Measurements from ENCODE around the gene BTC. TPM values are rescaled to one million over a fixed set of nuclear protein-coding genes. Genes with fewer than 3 reads are reported as not detected.
"Not testable (repeated sequence)": the region's sequence is repeated elsewhere in the genome, so short reads cannot be mapped to it uniquely, and the experiment has no call there.

BTC gene
- 0.20 TPM for total RNA-seq

GRCh38 chr4:74794382-74795010 lies at the start of gene BTC:
Gene BTC, minus strand, starts transcription at chr4:74794523. Its CDS starts 198 bp downstream, at chr4:74794325.
- peak; percentile 80 for DNase-seq (ENCODE audit: low spot score)

GRCh38 chr4:74840936-74841509 lies 46.7 kb upstream of the BTC start:
- DNase-seq (ENCODE audit: low spot score) (no peak), ATAC-seq (no peak)

More at GRCh38 chr4:74794382-74795010, at the start of gene BTC:
- ATAC-seq = peak; percentile 89

GRCh38 chr4:74838746-74839370 lies 44.5 kb upstream of the BTC start:
- no peak for ATAC-seq
- no peak for DNase-seq (ENCODE audit: low spot score)

GRCh38 chr4:74830928-74831327 lies 36.6 kb upstream of the BTC start:
- DNase-seq (ENCODE audit: low spot score) (no peak), ATAC-seq (no peak)

GRCh38 chr4:74823194-74823593 lies 28.9 kb upstream of the BTC start:
- DNase-seq (ENCODE audit: low spot score) (no peak), ATAC-seq (no peak)

GRCh38 chr4:74822603-74823002 lies 28.3 kb upstream of the BTC start:
- DNase-seq (ENCODE audit: low spot score) (no peak), ATAC-seq (no peak)

GRCh38 chr4:74821541-74821940 lies 27.2 kb upstream of the BTC start:
- DNase-seq (ENCODE audit: low spot score) (no peak), ATAC-seq (no peak)

GRCh38 chr4:74814052-74814451 lies 19.7 kb upstream of the BTC start:
- ATAC-seq (no peak), DNase-seq (ENCODE audit: low spot score) (no peak)

GRCh38 chr4:74812056-74812455 lies 17.7 kb upstream of the BTC start:
- not testable (repeated sequence) for ATAC-seq; DNase-seq (ENCODE audit: low spot score)

- DNase-seq (ENCODE audit: low spot score) (no peak), ATAC-seq (no peak)
Observed at GRCh38 chr4:74805601-74806000, 11.3 kb upstream of the BTC start.

GRCh38 chr4:74800310-74800709 lies 6.0 kb upstream of the BTC start:
- no peak for ATAC-seq
- no peak for DNase-seq (ENCODE audit: low spot score)

- DNase-seq (ENCODE audit: low spot score) = no peak
- no peak for ATAC-seq
Observed at GRCh38 chr4:74796631-74797030, 2.3 kb upstream of the BTC start.

GRCh38 chr4:74793757-74794381 lies 454 bp downstream of the BTC start:
- peak; percentile 94 for DNase-seq (ENCODE audit: low spot score)
- ATAC-seq = peak; percentile 90

- DNase-seq (ENCODE audit: low spot score) = no peak
- no peak for ATAC-seq
Observed at GRCh38 chr4:74790652-74791051, 3.7 kb downstream of the BTC start.

- DNase-seq (ENCODE audit: low spot score) = no peak
- no peak for ATAC-seq
Observed at GRCh38 chr4:74789518-74789917, 4.8 kb downstream of the BTC start.

- ATAC-seq = no peak
- no peak for DNase-seq (ENCODE audit: low spot score)
Observed at GRCh38 chr4:74777531-74777930, 16.8 kb downstream of the BTC start.

GRCh38 chr4:74772783-74773182 lies 21.5 kb downstream of the BTC start:
- DNase-seq (ENCODE audit: low spot score) (no peak), ATAC-seq (no peak)

- DNase-seq (ENCODE audit: low spot score) (no peak), ATAC-seq (no peak)
Observed at GRCh38 chr4:74772106-74772505, 22.2 kb downstream of the BTC start.

GRCh38 chr4:74770226-74770910 lies 24.0 kb downstream of the BTC start:
- DNase-seq (ENCODE audit: low spot score) = no peak
- ATAC-seq = no peak

GRCh38 chr4:74768857-74769525 lies 25.3 kb downstream of the BTC start:
- ATAC-seq (peak; percentile 71), DNase-seq (ENCODE audit: low spot score) (no peak)

GRCh38 chr4:74764119-74764518 lies 30.2 kb downstream of the BTC start:
- ATAC-seq = no peak
- DNase-seq (ENCODE audit: low spot score) = no peak

Data from left lobe of liver (tissue), 2 donors.